Peyer's patch (tissue), 4 donors: Measurements from ENCODE around the gene IL16.

ENCODE experiments used
- CTCF ChIP-seq, 6 experiments: fragments of 450-650 bp in 4 of 6; fragments of 200-600 bp in 2 of 6; sonication (generic) in 1 of 6; IDR thresholded peaks; one replicate each; pipeline ENCODE4 v1.5.1; 2017 to 2019; ENCODE audit warnings: antibody characterized with exemption in 6 of 6, mild to moderate bottlenecking in 3 of 6, moderate library complexity in 1 of 6
- POLR2A ChIP-seq, 2 donors: fragments of 450-650 bp; IDR thresholded peaks; one replicate each; pipeline ENCODE4 v1.5.1; 2017; ENCODE audit warnings: antibody characterized with exemption in 2 of 2, mild to moderate bottlenecking in 2 of 2, moderate library complexity in 2 of 2

GRCh38 chr15:81311752-81312464 lies 115.2 kb downstream of the IL16 start:
- TF ChIP-seq CTCF (IDR thresholded peaks at IDR 0.05): no peak
- TF ChIP-seq POLR2A (IDR thresholded peaks at IDR 0.05): no peak
